Esophagus muscularis mucosa (tissue), 4 donors: ENCODE measurements around the gene COL6A1. TPM values are rescaled to one million over a fixed set of nuclear protein-coding genes. Genes with fewer than 3 reads are reported as not detected.

ENCODE experiments used
- DNase-seq: peaks from one replicate; pipeline ENCODE4 v3.0.0-alpha.2; 2017; ENCODE audit errors: extremely low spot score
- H3K27ac ChIP-seq, 4 donors: fragments of 200-600 bp; sonication (generic); replicated peaks in 1 of 4; 1 replicate in 3 of 4; 2 replicates in 1 of 4; pipeline ENCODE4 v1.5.1; 2016 to 2019; ENCODE audit warnings: mild to moderate bottlenecking in 1 of 4
- H3K27me3 ChIP-seq, 4 donors: fragments of 200-600 bp; sonication (generic); one replicate each; pipeline versions ENCODE4 v1.5.1 to v1.6.0; 2016 to 2019
- H3K36me3 ChIP-seq, 4 donors: fragments of 200-600 bp; sonication (generic); one replicate each; pipeline ENCODE4 v1.5.1; 2016 to 2019
- H3K4me1 ChIP-seq, 4 donors: fragments of 200-600 bp; sonication (generic); one replicate each; pipeline ENCODE4 v1.5.1; 2016 to 2019
- H3K4me3 ChIP-seq, 4 donors: fragments of 200-600 bp; sonication (generic); 1 replicate in 2 of 4; 2 replicates in 2 of 4; pipeline ENCODE4 v1.5.1; 2016 to 2019; ENCODE audit warnings: mild to moderate bottlenecking in 4 of 4, moderate library complexity in 1 of 4
- H3K9me3 ChIP-seq, 4 donors: fragments of 200-600 bp; sonication (generic); 1 replicate in 3 of 4; 2 replicates in 1 of 4; pipeline ENCODE4 v1.5.1; 2016 to 2019
- EP300 ChIP-seq: sonication (generic); formaldehyde crosslinking; IDR thresholded peaks from one replicate; pipeline ENCODE4 v1.6.1; 2017; ENCODE audit warnings: antibody characterized with exemption
- POLR2A ChIP-seq: fragments of 450-650 bp; IDR thresholded peaks from one replicate; pipeline ENCODE4 v1.6.1; 2017; ENCODE audit warnings: antibody characterized with exemption, moderate library complexity, mild to moderate bottlenecking, low read depth
- POLR2AphosphoS5 ChIP-seq, 2 donors: sonication (generic); formaldehyde crosslinking; IDR thresholded peaks; one replicate each; pipeline ENCODE4 v1.6.1; 2017; ENCODE audit warnings: antibody characterized with exemption in 2 of 2
- WGBS: methylation state at CpG from one replicate; pipeline ENCODE4 v1.1.5; 2018; 5-methylcytosine and 5-hydroxymethylcytosine counted together
- intact Hi-C: fragments of 100-400 bp; cut with DNase I; formaldehyde crosslinking; loops from one replicate; pipeline ENCODE4 v1.15.1; 2023
- total RNA-seq, 4 donors: library from RNA; depleted of rRNA; stranded (reverse); fragments of >200 nt; gene quantifications; one replicate each; pipeline versions ENCODE4 v1.1.0 to v1.2.1, GENCODE V29; 2016
- TF ChIP-seq, protein P1 (sequence below), 3 experiments: fragments of 200-600 bp in 2 of 3; fragments of 450-650 bp in 1 of 3; sonication (generic) in 2 of 3; IDR thresholded peaks; one replicate each; pipeline ENCODE4 v1.5.1; 2017 to 2019; ENCODE audit warnings: antibody characterized with exemption in 3 of 3, mild to moderate bottlenecking in 2 of 3, moderate library complexity in 1 of 3

COL6A1 gene
- total RNA-seq, 4 donors from 2014 or later, result 646 to 1,432 (median 1,078) TPM

GRCh38 chr21:46035809-46036695 is 54.5 kb downstream of the COL6A1 start:
- 87% methylated on average over 25 of the region's 45 CpGs for WGBS
- peaks cover 9 to 40% (median 30%) of the 10 kb centered on the region in 4 donors for H3K4me1 ChIP-seq
- H3K9me3 ChIP-seq, result no peaks in the 10 kb centered on the region
- peak overlapping the region; percentile 52 to 65 (median 58) for H3K27ac ChIP-seq
- H3K27me3 ChIP-seq, result no peaks in the 10 kb centered on the region
- peak in 1 of 2 donors; percentile 40 for TF ChIP-seq POLR2AphosphoS5 (IDR thresholded peaks at IDR 0.05)
- no peak for TF ChIP-seq POLR2A
- H3K4me3 ChIP-seq, result no peak overlapping the region
- DNase-seq, result no peak
- intact Hi-C loops, result no loop called here
- H3K36me3 ChIP-seq, result no peaks in the 10 kb centered on the region

- no peak for DNase-seq
- H3K4me3 ChIP-seq, result no peak overlapping the region
- H3K27me3 ChIP-seq, result no peaks in the 10 kb centered on the region
- peak overlapping the region; percentile 52 to 65 (median 58) for H3K27ac ChIP-seq
- TF ChIP-seq POLR2A, result no peak
- TF ChIP-seq EP300, result no peak
- TF ChIP-seq, protein P1, sequence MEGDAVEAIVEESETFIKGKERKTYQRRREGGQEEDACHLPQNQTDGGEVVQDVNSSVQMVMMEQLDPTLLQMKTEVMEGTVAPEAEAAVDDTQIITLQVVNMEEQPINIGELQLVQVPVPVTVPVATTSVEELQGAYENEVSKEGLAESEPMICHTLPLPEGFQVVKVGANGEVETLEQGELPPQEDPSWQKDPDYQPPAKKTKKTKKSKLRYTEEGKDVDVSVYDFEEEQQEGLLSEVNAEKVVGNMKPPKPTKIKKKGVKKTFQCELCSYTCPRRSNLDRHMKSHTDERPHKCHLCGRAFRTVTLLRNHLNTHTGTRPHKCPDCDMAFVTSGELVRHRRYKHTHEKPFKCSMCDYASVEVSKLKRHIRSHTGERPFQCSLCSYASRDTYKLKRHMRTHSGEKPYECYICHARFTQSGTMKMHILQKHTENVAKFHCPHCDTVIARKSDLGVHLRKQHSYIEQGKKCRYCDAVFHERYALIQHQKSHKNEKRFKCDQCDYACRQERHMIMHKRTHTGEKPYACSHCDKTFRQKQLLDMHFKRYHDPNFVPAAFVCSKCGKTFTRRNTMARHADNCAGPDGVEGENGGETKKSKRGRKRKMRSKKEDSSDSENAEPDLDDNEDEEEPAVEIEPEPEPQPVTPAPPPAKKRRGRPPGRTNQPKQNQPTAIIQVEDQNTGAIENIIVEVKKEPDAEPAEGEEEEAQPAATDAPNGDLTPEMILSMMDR (IDR thresholded peaks at IDR 0.05), result no peak
- TF ChIP-seq POLR2AphosphoS5 (IDR thresholded peaks at IDR 0.05), result no peak
- H3K36me3 ChIP-seq, result no peaks in the 10 kb centered on the region
- no peaks in the 10 kb centered on the region for H3K9me3 ChIP-seq
- WGBS, result 87% methylated on average over 29 of the region's 30 CpGs
- intact Hi-C loops, result no loop called here
- H3K4me1 ChIP-seq, result peaks cover 9 to 40% (median 30%) of the 10 kb centered on the region in 4 donors
Observed at GRCh38 chr21:46036696-46037330, 55.2 kb downstream of the COL6A1 start.

- H3K27ac ChIP-seq, result peak overlapping the region in 1 of 4 donors; percentile 32
- intact Hi-C loops, result no loop called here
- no peaks in the 10 kb centered on the region for H3K27me3 ChIP-seq
- WGBS, result 96% methylated on average over 39 of the region's 52 CpGs
- peaks cover 9 to 40% (median 30%) of the 10 kb centered on the region in 4 donors for H3K4me1 ChIP-seq
- no peaks in the 10 kb centered on the region for H3K9me3 ChIP-seq
- no peak for DNase-seq
- TF ChIP-seq, protein P1 (IDR thresholded peaks at IDR 0.05), result no peak
- no peak for TF ChIP-seq POLR2AphosphoS5 (IDR thresholded peaks at IDR 0.05)
- no peak for TF ChIP-seq EP300
- no peak for TF ChIP-seq POLR2A
- no peak overlapping the region for H3K4me3 ChIP-seq
- H3K36me3 ChIP-seq, result no peaks in the 10 kb centered on the region
Observed at GRCh38 chr21:46037331-46038325, 56.1 kb downstream of the COL6A1 start.

DNA sequence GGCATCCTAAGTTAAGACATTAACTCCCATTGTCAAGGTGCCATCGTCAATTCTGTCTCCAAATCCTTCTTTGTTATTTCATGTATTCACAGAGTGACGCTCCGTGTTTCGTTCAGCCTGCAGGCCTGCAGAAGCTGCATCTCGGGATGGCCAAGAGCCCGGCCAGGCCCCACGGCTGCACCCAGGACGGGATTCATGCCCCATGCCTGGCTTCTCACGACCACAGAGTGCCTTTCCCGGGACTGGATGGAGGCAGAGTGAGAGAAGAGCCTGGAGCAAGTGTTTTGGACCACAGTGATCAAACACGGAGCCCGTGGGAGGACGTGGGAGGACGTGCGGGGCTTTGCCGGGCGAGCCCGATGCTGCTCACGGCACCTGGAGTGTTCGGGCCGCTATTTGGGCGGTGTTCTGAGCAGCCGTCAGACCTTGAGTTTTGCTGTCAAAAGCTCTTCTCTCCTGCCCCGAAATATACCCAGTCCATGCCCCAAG is 56.8 kb downstream of the COL6A1 start:
- no peaks in the 10 kb centered on the region for H3K36me3 ChIP-seq
- intact Hi-C loops, result no loop called here
- no peak for TF ChIP-seq POLR2AphosphoS5 (IDR thresholded peaks at IDR 0.05)
- TF ChIP-seq, protein P1 (IDR thresholded peaks at IDR 0.05), result no peak
- TF ChIP-seq EP300, result no peak
- no peak for TF ChIP-seq POLR2A
- no peak for DNase-seq
- peak overlapping the region; percentile 27 to 44 (median 35) for H3K27ac ChIP-seq
- H3K4me1 ChIP-seq, result peaks cover 9 to 37% (median 28%) of the 10 kb centered on the region in 4 donors
- no peak overlapping the region for H3K4me3 ChIP-seq
- H3K27me3 ChIP-seq, result no peaks in the 10 kb centered on the region
- no peaks in the 10 kb centered on the region for H3K9me3 ChIP-seq
- 92% methylated on average over 24 of the region's 24 CpGs for WGBS
